Activated naive CD4-positive, alpha-beta T cell treated with anti-CD3 and anti-CD28 coated beads, Interleukin-2, amount 50 U/mL, for 72 hours (primary cell): ENCODE data around the gene MAPK1. TPM values are rescaled to one million over a fixed set of nuclear protein-coding genes. Genes with fewer than 3 reads are reported as not detected.
"Not testable (repeated sequence)": the region's sequence is repeated elsewhere in the genome, so short reads cannot be mapped to it uniquely, and the experiment has no call there.

Experiments used
- ATAC-seq, 2 donors: fragments of 150-1000 bp; cut with Tn5 transposase; 2 replicates each; pipeline ENCODE4 v1.10.0; 2021; ENCODE audit warnings: mild to moderate bottlenecking in 2 of 2, moderate library complexity in 2 of 2
- DNase-seq, 2 donors: peaks; one replicate each; pipeline ENCODE4 v3.0.0; 2021 to 2022; ENCODE audit warnings: low spot score in 2 of 2
- H3K27ac Mint-ChIP-seq, 2 donors: one replicate each; pipeline ENCODE4 v1.8.0; 2022; ENCODE audit warnings: mild to moderate bottlenecking in 2 of 2, mixed read lengths in 2 of 2
- H3K36me3 Mint-ChIP-seq, 2 donors: one replicate each; pipeline ENCODE4 v1.8.0; 2022; ENCODE audit warnings: mixed read lengths in 2 of 2
- H3K9me3 Mint-ChIP-seq, 2 donors: one replicate each; pipeline ENCODE4 v1.8.0; 2022; ENCODE audit warnings: mixed read lengths in 2 of 2
- total RNA-seq, 2 donors: library from RNA; stranded (reverse); gene quantifications; one replicate each; pipeline ENCODE4 v1.2.3, GENCODE V29; 2022

MAPK1 gene
- total RNA-seq, 2 donors from 2014 or later, result 80.3 to 92.6 TPM

DNA sequence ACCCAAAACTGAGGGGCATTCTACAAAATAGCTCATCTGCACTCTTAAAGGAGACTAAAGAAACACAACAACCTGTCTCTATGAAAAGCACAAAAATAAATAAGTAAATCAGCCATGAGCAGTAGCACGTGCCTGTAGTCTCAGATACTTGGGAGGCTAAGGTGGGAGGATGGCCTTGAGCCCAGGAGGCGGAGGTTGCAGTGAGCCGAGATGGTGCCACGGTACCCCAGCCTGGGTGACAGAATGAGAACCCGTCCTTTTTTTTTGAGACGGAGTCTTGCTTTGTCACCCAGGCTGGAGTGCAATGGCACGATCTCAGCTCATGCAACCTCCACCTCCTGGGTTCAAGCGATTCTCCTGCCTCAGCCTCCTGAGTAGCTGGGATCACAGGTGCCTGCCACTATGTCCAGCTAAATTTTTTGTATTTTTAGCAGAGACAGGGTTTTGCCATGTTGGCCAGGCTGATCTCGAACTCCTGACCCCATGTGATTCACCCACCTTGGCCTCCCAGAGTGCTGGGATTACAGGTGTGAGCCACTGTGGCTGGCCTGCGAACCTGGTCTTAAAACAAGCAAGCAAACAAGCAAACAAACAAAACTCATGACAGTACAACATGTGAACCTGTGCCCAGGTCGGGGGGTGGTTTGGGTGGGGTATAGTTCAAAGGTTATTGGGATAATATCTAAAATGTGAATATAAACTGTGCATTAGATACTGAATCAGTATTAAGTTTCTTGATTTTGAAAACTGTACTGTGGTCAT lies 76.4 kb downstream of the MAPK1 start:
- not testable (repeated sequence) for H3K9me3 Mint-ChIP-seq, H3K36me3 Mint-ChIP-seq, DNase-seq
- peak overlapping the region; percentile 17 to 64 for H3K27ac Mint-ChIP-seq
- peak in 1 of 2 donors; percentile 9 for ATAC-seq

DNA sequence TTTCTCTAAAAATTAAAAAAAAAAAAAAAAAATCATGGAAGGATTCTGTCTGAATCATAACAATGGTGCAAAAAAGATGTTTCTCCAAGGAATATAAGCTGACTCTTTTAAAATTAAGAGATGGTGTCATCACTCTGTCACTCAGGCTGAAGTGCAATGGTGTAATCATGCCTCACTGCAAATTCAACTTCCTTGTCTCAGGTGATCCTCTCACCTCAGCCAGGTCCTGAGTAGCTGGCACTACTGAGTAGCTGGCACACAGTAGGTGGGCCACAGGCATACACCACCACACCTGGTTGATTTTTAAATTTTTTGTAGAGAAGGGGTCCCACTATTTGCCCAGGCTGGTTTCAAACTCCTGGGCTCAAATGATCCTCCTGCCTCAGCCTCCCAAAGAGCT lies 77.1 kb downstream of the MAPK1 start:
- Mint-ChIP-seq H3K9me3 (no peaks in the 10 kb centered on the region), H3K27ac (no peak overlapping the region), H3K36me3 (peaks cover 4 to 5% of the 10 kb centered on the region in 2 donors)
- DNase-seq, result no peak
- no peak for ATAC-seq

DNA sequence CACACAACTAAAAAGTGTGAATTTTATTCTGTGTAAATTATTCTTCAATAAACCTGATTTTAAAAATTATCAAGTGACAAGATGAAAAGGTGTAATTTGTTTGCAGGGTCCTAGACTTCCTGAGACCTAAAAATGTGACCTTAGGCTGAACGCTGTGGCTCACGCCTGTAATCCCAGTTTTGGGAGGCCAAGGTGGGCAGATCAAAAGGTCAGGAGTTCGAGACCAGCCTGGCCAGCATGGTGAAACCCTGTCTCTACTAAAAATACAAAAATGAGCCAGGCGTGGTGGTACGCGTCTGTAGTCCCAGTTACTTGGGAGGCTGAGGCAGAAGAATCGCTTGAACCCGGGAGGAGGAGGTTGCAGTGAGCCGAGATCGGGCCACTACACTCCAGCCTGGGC lies 79.9 kb downstream of the MAPK1 start:
- ATAC-seq, H3K27ac Mint-ChIP-seq, DNase-seq, H3K36me3 Mint-ChIP-seq, H3K9me3 Mint-ChIP-seq: not testable (repeated sequence)

DNA sequence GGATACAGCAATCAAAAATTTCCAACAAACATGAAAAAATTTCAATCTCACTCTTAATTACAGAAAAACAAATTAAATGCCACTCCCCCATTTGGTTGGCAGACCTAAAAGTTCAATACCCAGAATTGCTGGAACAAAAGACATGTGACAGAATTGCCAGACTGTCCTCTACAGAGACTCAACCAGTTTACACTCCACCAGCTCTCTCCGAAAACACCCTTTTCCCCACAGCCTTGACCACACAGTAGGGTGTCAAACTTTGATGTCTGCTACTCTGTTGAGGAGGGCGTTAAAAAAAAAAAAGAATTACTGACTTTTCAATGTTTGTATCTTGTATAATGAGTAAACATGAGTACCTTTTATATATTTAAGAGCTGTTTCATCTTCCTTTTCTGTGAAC lies 87.2 kb downstream of the MAPK1 start:
- no peak for DNase-seq
- no peaks in the 10 kb centered on the region for H3K9me3 Mint-ChIP-seq
- H3K36me3 Mint-ChIP-seq, result peaks cover 0 to 8% of the 10 kb centered on the region in 2 donors
- H3K27ac Mint-ChIP-seq, result no peak overlapping the region
- peak in 1 of 2 donors; percentile 39 for ATAC-seq

DNA sequence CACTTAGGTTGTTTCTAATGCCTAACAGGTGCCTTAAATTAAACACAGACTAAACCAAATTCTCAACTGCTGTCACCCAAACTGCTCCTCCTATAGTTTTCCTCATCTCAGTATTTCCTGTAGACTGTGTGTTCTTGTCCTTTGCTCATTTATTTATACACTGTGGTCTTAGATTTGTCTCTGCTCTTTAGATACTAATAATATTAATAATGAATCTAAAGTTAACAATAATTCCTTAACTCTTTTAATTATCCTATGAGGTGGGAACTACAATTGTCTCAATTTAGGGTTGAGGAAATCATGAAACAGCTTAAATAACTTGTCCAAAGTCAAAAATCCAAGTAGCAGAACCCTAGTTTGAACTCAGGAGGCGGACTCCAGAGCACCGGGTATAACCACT lies 88.0 kb downstream of the MAPK1 start:
- Mint-ChIP-seq H3K27ac (no peak overlapping the region), H3K36me3 (peaks cover 0 to 8% of the 10 kb centered on the region in 2 donors), H3K9me3 (no peaks in the 10 kb centered on the region)

DNA sequence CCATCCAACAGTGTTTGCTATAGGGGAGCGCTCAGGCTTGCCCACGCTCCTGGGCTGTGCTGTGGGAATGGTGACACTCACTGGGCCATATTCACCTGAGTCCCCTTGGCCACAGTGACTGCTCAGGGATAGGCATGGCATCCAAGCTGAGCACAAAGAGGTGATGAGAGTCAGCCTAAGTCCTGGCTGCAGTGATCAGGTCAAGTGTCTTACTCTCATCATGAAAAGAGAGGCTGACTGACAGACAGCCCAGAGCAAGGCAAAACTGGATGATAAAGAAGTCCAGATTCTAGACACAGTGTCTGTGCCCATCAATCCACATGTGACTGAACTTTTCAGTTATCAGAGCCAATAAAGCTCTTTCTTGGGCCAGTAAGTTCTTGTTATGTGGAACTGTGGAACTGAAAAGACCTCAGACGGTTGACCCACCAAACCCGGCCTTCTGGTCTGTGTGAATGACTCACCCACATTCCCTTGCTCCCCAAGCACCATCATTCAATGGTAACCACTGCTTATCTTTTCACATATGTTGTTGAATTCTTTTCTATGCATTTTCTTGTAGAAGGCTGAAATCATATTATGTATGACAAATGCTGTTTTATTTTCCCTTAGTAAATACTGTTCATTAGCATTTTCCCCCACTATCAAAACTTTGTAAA lies 88.6 kb downstream of the MAPK1 start:
- Mint-ChIP-seq H3K27ac (no peak overlapping the region), H3K36me3 (peaks cover 0 to 8% of the 10 kb centered on the region in 2 donors), H3K9me3 (no peaks in the 10 kb centered on the region)
- ATAC-seq (no peak), DNase-seq (no peak)

More for the DNA sequence above, 88.0 kb downstream of the MAPK1 start:
- ATAC-seq, result no peak
- no peak for DNase-seq

DNA sequence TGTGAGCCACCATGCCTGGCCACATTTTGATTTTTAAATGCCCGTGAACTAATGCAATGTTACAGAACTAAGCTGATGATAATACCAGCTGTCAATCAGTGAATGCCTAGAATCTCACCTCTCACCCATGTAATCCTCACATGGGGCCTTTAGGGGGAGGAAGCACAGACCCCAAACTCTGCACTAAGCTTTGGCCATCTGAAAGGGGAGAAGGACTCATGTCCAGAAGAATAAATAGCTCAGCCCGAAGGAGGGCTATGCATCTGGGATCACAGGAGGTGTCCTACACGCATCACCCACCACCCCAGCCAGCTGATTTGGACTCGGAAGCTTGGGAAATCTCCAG lies 95.8 kb downstream of the MAPK1 start:
- Mint-ChIP-seq H3K27ac (no peak overlapping the region), H3K36me3 (peaks cover 21 to 29% of the 10 kb centered on the region in 2 donors), H3K9me3 (no peaks in the 10 kb centered on the region)
- ATAC-seq, result no peak
- no peak for DNase-seq

DNA sequence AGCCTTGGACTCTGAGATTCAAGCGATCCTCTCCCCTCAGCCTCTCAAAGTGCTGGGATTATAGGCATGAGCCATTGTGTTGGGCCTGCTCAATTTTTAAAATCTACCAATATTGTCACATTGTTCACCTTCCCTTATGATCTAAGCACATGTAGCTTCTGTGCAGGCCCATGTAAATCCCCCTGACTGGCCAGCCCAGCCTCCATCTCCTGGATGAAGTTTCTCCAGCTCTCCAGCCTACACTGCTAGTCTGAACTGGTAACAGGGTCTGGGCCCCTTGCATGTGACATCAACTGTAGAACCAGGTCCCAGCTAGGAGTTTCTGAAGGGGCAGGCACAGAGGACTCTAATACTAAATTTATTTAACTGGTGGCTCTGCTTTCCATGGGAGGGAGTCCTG lies 99.0 kb downstream of the MAPK1 start:
- Mint-ChIP-seq H3K36me3 (peaks cover 44% of the 10 kb centered on the region in 2 donors), H3K9me3 (no peaks in the 10 kb centered on the region), H3K27ac (peak overlapping the region; percentile 17 to 52)
- DNase-seq (no peak), ATAC-seq (no peak)

DNA sequence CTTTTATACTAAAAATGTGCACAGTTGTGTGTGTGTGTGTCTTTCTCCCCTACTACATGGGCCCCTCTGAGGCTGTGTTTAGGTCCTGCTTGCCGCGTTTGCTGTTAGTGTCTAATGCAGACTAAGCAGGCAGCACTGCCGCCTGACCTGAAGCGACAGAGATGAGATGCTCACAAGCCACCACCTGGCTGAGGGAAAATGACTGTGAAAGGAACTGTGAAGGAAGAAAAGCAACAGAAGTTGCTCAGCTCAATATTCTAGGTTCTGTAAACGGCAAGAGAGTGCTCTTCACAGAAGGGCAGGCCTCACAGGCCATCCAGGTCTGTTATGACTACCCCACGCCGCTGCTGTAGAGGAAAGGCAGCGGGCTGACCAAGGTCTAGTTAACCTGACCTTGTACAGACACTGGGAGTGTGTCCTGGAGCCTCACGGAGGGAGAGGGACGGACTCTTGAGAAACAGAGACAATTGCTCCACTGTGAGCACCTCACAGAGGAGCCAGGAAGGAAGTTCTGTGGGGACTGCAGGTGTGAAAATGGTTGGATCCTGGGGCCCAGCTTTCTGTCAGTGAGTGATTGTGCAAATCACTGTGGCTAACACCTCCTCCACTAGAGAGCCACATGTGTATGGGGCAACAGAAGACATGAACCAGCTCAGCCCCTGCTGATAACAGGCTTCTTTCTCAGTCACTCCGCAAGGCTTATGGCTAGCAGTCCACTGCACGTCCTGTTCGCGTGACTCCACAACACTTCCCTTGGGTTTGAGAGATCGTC lies 100.6 kb downstream of the MAPK1 start:
- H3K36me3 Mint-ChIP-seq, result peaks cover 32 to 43% of the 10 kb centered on the region in 2 donors
- no peaks in the 10 kb centered on the region for H3K9me3 Mint-ChIP-seq
- peak; percentile 62 to 79 for DNase-seq
- H3K27ac Mint-ChIP-seq, result peak overlapping the region; percentile 80 to 88
- peak; percentile 84 to 88 for ATAC-seq

DNA sequence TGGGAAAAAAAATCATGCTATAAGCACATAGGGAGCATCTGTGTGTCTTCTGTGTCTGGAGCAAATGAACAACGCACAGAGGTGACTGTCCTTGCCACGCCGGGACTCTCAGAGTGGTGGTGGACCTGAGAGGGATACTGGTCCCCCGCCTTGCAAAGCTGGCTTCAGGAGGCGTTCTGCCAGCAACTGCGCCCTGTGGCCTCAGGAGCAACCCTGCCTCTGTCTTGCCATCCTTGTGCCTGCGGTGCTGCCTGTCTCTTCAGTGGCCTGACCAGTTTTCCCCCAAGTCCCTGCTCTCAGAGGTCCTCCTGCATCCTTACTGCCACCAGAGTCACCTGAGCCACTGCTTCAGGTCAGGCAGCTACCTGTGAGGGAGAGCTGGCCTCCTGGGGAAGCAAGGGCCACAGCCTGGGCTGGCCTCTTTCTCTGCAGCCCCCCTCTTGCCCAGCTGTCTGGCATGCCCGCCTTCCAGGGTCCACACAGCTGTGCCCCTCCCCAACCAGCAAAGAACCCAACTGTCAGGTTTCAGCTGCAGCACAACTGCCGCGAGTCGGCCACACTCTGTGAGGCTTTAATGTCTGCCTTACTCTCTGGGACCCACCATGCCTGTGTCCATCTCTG lies 101.4 kb downstream of the MAPK1 start:
- peaks cover 30 to 43% of the 10 kb centered on the region in 2 donors for H3K36me3 Mint-ChIP-seq
- H3K27ac Mint-ChIP-seq, result peak overlapping the region; percentile 43 to 88
- no peak for ATAC-seq

DNA sequence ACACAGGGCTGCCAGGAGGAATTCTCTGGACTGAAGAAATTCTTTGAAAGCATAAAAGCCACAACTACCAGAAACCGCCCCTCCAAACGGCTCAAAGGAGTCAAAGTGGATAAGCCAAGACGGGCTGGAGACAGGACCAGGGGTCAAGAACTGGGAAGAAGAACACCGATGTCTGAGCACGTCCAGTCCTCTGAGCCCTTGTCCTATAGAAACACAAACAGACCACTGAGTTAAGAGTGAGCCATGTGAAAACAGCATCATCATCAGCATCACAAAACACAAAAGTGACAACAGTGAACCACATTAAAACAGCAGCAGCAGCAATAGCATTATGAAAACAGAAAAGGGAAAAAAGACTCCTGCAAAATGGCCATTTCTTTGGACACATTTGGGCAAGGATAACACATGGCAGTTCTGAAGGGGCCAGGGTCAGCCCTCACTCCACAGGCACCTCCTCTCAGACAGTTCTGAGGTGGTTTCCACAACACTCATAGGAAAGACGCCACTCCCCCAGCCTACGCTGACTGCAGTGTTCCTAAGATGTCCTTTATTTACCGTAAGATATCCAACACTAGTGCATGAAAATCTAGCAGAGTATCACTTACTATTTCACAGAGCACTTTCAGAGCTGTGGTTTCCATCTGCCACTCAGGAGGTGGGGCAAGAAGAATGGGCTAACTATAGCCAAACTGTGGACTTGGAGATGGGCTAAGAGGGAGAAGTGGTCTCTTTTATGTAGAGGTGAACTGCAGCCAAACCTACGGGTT lies 103.2 kb downstream of the MAPK1 start:
- no peak for DNase-seq
- ATAC-seq, result no peak

More for the DNA sequence above, 101.4 kb downstream of the MAPK1 start:
- peak in 1 of 2 donors; percentile 52 for DNase-seq
- no peaks in the 10 kb centered on the region for H3K9me3 Mint-ChIP-seq

DNA sequence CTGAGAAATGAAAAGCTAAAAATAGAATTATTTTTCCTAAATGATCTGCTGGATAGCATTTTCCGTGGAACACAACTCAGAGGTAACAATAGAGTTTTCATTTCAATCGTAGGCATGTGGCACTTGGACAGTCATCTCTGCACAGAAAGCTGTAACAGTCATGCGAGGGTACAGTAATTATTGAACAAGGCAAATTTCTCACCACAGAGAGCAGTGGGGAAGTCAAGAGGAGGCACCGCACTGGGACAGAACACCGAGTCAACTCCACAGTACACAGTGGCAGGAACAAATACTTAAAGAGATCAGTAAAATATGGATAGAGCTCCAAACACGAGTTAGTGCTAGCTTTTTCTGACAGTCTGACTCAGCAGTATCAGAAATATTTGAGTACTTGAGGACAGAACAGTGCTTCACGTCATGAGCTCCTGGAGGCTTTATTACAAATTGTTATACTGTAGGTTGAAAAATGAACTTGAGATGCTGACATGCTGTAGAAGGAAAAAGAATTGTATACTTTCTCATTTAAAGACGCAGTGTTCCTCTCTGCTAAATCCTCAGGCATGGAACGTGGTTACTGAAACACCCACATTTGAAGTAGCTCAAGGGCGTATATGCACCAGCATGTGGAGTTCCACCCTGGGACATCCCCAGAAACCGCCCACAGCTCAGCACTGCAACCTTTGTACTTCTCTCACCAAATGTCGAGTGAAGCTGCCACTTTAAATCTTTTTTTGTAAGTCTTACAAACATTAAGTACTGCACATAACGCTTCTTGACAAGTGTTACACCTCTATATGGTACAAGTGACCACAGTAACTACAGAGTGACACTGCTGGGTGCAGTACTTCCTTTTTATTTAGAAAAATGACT lies 104.5 kb downstream of the MAPK1 start:
- peak; percentile 68 to 84 for ATAC-seq
- H3K9me3 Mint-ChIP-seq, result no peaks in the 10 kb centered on the region
- DNase-seq, result peak; percentile 54 to 60
- peak overlapping the region in 1 of 2 donors; percentile 11 for H3K27ac Mint-ChIP-seq
- H3K36me3 Mint-ChIP-seq, result peaks cover 25 to 41% of the 10 kb centered on the region in 2 donors

More for the DNA sequence above, 103.2 kb downstream of the MAPK1 start:
- H3K36me3 Mint-ChIP-seq, result peaks cover 30 to 43% of the 10 kb centered on the region in 2 donors
- no peaks in the 10 kb centered on the region for H3K9me3 Mint-ChIP-seq
- H3K27ac Mint-ChIP-seq, result peak overlapping the region in 1 of 2 donors; percentile 69

DNA sequence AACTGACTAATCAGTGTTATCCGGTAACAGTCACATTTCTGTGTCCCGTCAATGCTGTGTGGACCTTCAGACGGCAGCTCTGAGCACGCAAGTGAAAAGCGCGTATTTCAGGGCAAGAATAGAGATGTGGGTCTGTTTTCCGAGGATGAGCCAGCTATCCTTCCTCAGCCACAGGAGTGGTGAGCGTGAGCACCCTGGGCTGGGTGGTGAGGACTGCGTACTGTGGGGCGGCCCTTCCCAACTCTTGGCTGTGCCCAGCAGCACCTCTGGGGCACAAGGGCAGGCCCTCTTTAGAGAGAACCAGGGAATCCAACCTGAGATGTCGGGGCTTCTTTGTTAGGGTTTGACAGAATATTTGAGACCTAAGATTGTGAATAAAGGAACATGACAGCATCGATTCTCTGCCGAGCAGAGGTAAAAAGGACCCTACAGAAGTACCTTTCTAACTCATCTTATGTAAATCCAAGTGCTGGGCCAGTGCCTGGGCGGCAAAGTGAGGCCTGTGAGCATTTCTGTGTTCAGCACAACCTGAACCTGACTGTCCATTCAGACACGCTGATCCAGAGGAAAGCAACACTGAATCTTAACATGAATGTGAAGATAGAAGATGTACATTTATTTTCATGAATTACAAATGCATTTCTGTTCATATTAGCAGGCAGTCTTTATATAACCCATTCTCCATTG lies 105.3 kb downstream of the MAPK1 start:
- no peak for DNase-seq
- ATAC-seq, result no peak
- Mint-ChIP-seq H3K9me3 (no peaks in the 10 kb centered on the region), H3K36me3 (peaks cover 28 to 41% of the 10 kb centered on the region in 2 donors), H3K27ac (peak overlapping the region; percentile 11 to 29)

DNA sequence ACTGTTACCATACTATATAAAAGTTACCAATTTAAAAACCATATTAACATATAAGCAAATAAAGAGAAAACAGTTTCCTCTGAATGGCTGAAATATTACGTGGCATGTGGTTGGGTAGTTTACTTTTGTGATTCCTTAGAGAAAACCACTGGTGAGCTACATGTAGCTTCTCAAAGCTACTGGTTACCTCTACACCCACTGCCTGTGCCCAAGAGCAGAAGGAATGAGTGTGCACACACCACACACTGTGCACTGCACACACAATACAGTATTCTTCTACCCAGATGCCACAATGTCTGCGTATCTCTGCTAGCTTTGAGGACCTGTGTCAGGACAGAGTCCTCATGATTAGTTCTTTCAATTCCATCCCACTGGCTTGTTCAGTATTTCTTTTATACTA lies 106.4 kb downstream of the MAPK1 start:
- ATAC-seq (peak; percentile 51 to 57), DNase-seq (peak in 1 of 2 donors; percentile 14)
- peaks cover 22 to 34% of the 10 kb centered on the region in 2 donors for H3K36me3 Mint-ChIP-seq
- H3K9me3 Mint-ChIP-seq, result no peaks in the 10 kb centered on the region
- H3K27ac Mint-ChIP-seq, result no peak overlapping the region

DNA sequence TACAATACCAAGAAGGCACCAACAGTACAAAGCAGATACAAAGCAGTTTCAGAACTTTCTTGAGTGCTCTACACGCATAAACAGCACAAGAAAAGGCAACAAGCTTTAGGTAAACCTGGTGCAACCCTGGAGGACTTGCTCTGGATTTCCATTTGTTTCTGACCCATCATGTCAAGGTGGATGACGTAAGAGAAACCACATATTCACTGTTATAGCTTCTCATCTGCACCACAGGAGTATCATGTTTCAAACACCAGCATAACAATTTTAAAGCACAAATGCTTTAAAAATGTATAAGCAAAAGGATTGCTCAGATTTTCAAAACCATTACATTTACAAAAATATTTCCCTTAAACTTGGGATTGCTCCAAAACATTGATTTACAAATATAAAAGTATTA lies 106.8 kb downstream of the MAPK1 start:
- Mint-ChIP-seq H3K9me3 (no peaks in the 10 kb centered on the region), H3K36me3 (peaks cover 17 to 32% of the 10 kb centered on the region in 2 donors), H3K27ac (no peak overlapping the region)
- no peak for ATAC-seq
- DNase-seq, result no peak
